Forelimb muscle (tissue), 1 donor: Measurements from ENCODE around the gene PTPRU. TPM values are rescaled to one million over a fixed set of nuclear protein-coding genes. Genes with fewer than 3 reads are reported as not detected.

Source experiments
- DNase-seq: peaks from one replicate; pipeline ENCODE4 v3.0.0-alpha.2; 2013; ENCODE audit warnings: low read depth
- polyA plus RNA-seq: library from polyadenylated mRNA; unstranded; fragments of 120-200 nt; gene quantifications from one replicate; pipeline ENCODE4 v1.2.1, GENCODE V29; 2013; ENCODE audit not compliant: insufficient read length

Gene PTPRU
- polyA plus RNA-seq, 1 donor, result 14.1 TPM

- no peak for DNase-seq
Observed at GRCh38 chr1:29266912-29267311, 30.6 kb downstream of the PTPRU start.

- no peak for DNase-seq
Observed at GRCh38 chr1:29267321-29268070, 31.2 kb downstream of the PTPRU start.

- peak; percentile 41 for DNase-seq
Observed at GRCh38 chr1:29269382-29269781, 33.1 kb downstream of the PTPRU start.

- DNase-seq, result no peak
Observed at GRCh38 chr1:29270929-29271521, 34.7 kb downstream of the PTPRU start.

- no peak for DNase-seq
Observed at GRCh38 chr1:29271724-29272123, 35.4 kb downstream of the PTPRU start.

- DNase-seq, result no peak
Observed at GRCh38 chr1:29272147-29272907, 36.0 kb downstream of the PTPRU start.

GRCh38 chr1:29275435-29275834, 39.1 kb downstream of the PTPRU start:
- DNase-seq, result no peak

GRCh38 chr1:29278124-29278523, 41.8 kb downstream of the PTPRU start:
- no peak for DNase-seq

GRCh38 chr1:29279406-29279805, 43.1 kb downstream of the PTPRU start:
- DNase-seq, result no peak

- DNase-seq, result no peak
Observed at GRCh38 chr1:29279951-29280391, 43.6 kb downstream of the PTPRU start.

GRCh38 chr1:29280409-29281131, 44.2 kb downstream of the PTPRU start:
- DNase-seq, result no peak

- no peak for DNase-seq
Observed at GRCh38 chr1:29281571-29281970, 45.2 kb downstream of the PTPRU start.

GRCh38 chr1:29282135-29282923, 46.0 kb downstream of the PTPRU start:
- no peak for DNase-seq

- DNase-seq, result no peak
Observed at GRCh38 chr1:29282924-29283803, 46.8 kb downstream of the PTPRU start.

- no peak for DNase-seq
Observed at GRCh38 chr1:29283804-29284195, 47.5 kb downstream of the PTPRU start.

- no peak for DNase-seq
Observed at GRCh38 chr1:29284286-29284960, 48.1 kb downstream of the PTPRU start.

GRCh38 chr1:29284961-29285560, 48.7 kb downstream of the PTPRU start:
- no peak for DNase-seq

- no peak for DNase-seq
Observed at GRCh38 chr1:29285771-29286170, 49.4 kb downstream of the PTPRU start.

- DNase-seq, result no peak
Observed at GRCh38 chr1:29286194-29286767, 50.0 kb downstream of the PTPRU start.
